HG02938 (cell line): ENCODE results near the gene ZSWIM8.
"Not testable (repeated sequence)": the region's sequence is repeated elsewhere in the genome, so short reads cannot be mapped to it uniquely, and the experiment has no call there.

ENCODE experiments used
- ATAC-seq: cut with Tn5 transposase; IDR thresholded peaks from one replicate; pipeline ENCODE4 v1.9.1; 2021; ENCODE audit warnings: mild to moderate bottlenecking, moderate library complexity; ENCODE audit not compliant: unreplicated experiment

ZSWIM8 gene

GRCh38 chr10:73814276-73814895 lies 29.0 kb downstream of the ZSWIM8 start:
- ATAC-seq = no peak

GRCh38 chr10:73814896-73815718 lies 29.7 kb downstream of the ZSWIM8 start:
- no peak for ATAC-seq

GRCh38 chr10:73815719-73816030 lies 30.3 kb downstream of the ZSWIM8 start:
- ATAC-seq = no peak

GRCh38 chr10:73816917-73817729 lies 31.7 kb downstream of the ZSWIM8 start:
- no peak for ATAC-seq

GRCh38 chr10:73817826-73818225 lies 32.4 kb downstream of the ZSWIM8 start:
- no peak for ATAC-seq

GRCh38 chr10:73818402-73818801 lies 33.0 kb downstream of the ZSWIM8 start:
- ATAC-seq = no peak

- no peak for ATAC-seq
Observed at GRCh38 chr10:73819081-73819480, 33.7 kb downstream of the ZSWIM8 start.

GRCh38 chr10:73819513-73820093 lies 34.2 kb downstream of the ZSWIM8 start:
- no peak for ATAC-seq

- no peak for ATAC-seq
Observed at GRCh38 chr10:73823391-73823790, 38.0 kb downstream of the ZSWIM8 start.

GRCh38 chr10:73824146-73824725 lies 38.8 kb downstream of the ZSWIM8 start:
- ATAC-seq = no peak

GRCh38 chr10:73827346-73828089 lies 42.1 kb downstream of the ZSWIM8 start:
- ATAC-seq = no peak

GRCh38 chr10:73828161-73828560 lies 42.8 kb downstream of the ZSWIM8 start:
- no peak for ATAC-seq

GRCh38 chr10:73829090-73829489 lies 43.7 kb downstream of the ZSWIM8 start:
- ATAC-seq = not testable (repeated sequence)

GRCh38 chr10:73836427-73836980 lies 51.1 kb downstream of the ZSWIM8 start:
- ATAC-seq = no peak

- ATAC-seq = no peak
Observed at GRCh38 chr10:73837072-73837471, 51.7 kb downstream of the ZSWIM8 start.

GRCh38 chr10:73838008-73838567 lies 52.7 kb downstream of the ZSWIM8 start:
- no peak for ATAC-seq

- no peak for ATAC-seq
Observed at GRCh38 chr10:73838827-73839226, 53.4 kb downstream of the ZSWIM8 start.

- no peak for ATAC-seq
Observed at GRCh38 chr10:73839276-73839966, 54.0 kb downstream of the ZSWIM8 start.

- no peak for ATAC-seq
Observed at GRCh38 chr10:73840056-73840402, 54.6 kb downstream of the ZSWIM8 start.
